LNCaP clone FGC (cell line): ENCODE results near the gene SASH1.

Source experiments
- DNase-seq: peaks from one replicate; pipeline ENCODE4 v3.0.0-alpha.2; 2011; ENCODE audit warnings: low read depth
- H3K4me3 ChIP-seq: 2 replicates; pipeline ENCODE4 v1.5.1; 2011; ENCODE audit warnings: mild to moderate bottlenecking, low read depth, low read length, control low read depth
- TF ChIP-seq, protein P1 (sequence below): IDR thresholded peaks from 2 replicates; pipeline ENCODE4 v1.5.1; 2012; ENCODE audit warnings: mild to moderate bottlenecking; ENCODE audit not compliant: control insufficient read depth, insufficient read depth; ENCODE audit errors: extremely low read depth

SASH1 gene

DNA sequence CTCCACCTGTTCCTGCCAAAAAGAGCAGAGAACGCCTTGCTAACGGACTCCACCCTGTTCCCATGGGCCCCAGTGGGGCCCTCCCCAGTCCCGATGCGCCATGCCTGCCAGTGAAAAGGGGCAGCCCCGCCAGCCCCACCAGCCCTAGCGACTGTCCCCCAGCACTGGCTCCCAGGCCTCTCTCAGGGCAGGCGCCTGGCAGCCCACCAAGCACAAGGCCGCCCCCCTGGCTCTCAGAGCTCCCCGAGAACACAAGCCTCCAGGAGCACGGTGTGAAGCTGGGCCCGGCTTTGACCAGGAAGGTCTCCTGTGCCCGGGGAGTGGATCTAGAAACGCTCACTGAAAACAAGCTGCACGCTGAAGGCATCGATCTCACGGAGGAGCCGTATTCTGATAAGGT lies 201.8 kb downstream of the SASH1 start:
- TF ChIP-seq, protein P1, sequence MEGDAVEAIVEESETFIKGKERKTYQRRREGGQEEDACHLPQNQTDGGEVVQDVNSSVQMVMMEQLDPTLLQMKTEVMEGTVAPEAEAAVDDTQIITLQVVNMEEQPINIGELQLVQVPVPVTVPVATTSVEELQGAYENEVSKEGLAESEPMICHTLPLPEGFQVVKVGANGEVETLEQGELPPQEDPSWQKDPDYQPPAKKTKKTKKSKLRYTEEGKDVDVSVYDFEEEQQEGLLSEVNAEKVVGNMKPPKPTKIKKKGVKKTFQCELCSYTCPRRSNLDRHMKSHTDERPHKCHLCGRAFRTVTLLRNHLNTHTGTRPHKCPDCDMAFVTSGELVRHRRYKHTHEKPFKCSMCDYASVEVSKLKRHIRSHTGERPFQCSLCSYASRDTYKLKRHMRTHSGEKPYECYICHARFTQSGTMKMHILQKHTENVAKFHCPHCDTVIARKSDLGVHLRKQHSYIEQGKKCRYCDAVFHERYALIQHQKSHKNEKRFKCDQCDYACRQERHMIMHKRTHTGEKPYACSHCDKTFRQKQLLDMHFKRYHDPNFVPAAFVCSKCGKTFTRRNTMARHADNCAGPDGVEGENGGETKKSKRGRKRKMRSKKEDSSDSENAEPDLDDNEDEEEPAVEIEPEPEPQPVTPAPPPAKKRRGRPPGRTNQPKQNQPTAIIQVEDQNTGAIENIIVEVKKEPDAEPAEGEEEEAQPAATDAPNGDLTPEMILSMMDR, result no peak
- H3K4me3 ChIP-seq, result no peak overlapping the region
- DNase-seq, result no peak

DNA sequence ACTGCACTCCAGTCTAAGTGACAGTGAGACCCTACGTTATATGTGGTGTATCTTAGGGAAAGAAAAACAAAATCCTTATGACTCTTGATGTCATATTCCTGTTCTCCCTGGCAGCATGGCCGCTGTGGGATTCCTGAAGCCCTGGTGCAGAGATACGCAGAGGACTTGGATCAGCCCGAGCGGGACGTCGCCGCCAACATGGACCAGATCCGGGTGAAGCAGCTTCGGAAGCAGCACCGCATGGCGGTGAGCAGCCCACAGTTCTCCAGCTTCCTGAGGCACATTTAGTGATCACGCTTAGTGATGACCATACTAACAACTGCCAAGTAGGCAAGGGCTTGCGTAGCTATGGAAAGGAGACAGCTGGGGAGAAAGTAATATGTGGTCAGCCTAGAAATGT lies 203.3 kb downstream of the SASH1 start:
- H3K4me3 ChIP-seq, result no peak overlapping the region
- no peak for DNase-seq

DNA sequence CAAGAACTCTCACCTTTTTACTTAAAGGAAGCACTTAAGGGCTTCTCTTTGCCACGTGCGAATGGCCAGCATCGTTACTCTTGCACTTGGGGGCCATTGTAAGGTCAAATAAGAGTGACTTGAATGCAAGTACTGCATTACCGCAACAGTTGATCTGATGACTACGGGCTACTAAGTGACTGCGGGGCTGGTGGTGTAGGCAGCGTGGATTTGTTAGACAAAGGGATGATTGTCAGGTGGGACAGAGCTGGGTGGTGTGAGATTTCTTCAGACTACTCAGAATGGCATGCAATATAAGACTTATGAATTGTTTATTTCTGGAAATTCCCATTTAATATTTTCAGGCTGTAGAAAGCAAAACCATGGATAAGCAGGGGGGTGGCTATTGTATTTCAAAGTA lies 204.5 kb downstream of the SASH1 start:
- H3K4me3 ChIP-seq, result no peak overlapping the region
- TF ChIP-seq, protein P1, result no peak
- DNase-seq, result no peak

More for the DNA sequence above, 203.3 kb downstream of the SASH1 start:
- TF ChIP-seq, protein P1, result no peak

DNA sequence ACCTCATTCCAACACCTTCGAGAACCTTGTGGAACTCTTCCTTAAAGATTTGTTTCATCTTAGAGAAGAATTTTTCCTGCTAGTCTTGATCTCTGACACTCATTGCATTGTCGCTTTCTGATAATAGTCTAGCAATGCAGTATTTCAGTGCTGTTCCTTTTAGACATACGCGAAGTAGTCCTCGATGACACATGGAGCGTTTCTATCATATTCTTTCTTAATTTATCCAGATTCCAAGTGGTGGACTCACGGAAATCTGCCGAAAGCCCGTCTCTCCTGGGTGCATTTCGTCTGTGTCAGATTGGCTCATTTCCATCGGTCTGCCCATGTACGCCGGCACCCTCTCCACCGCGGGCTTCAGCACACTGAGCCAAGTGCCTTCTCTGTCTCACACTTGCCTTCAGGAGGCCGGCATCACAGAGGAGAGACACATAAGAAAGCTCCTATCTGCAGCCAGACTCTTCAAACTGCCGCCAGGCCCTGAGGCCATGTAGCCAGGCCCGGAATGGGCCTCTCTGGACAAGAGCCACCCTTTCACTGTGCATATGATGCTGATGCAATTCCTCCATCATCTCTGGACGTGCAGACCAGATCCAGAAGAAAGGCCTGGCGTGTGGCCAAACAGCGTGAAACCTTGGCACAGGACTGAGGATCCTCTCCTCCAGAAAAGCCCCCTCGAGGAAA lies 205.6 kb downstream of the SASH1 start:
- no peak for DNase-seq
- no peak overlapping the region for H3K4me3 ChIP-seq
- TF ChIP-seq, protein P1, result no peak

DNA sequence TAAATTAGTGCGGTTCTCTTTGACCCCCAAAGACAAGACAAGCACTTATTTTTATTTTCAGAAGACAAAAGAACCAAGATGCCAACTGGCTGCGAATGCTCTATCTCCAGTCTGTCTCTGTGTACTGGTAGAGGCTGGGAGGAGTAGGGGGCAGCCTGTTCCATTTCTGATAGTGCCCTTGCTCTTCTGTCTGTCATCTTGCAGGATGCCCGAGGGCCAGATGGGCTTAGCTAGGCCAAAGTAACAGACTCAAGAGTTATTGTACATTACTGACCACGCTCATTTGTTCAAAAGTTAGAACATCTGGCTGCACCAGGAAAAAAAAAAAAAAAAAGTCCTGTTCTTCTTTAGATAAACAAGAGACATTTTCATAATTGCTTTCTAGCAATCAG lies 206.1 kb downstream of the SASH1 start:
- TF ChIP-seq, protein P1, result no peak
- no peak overlapping the region for H3K4me3 ChIP-seq
- DNase-seq, result no peak

DNA sequence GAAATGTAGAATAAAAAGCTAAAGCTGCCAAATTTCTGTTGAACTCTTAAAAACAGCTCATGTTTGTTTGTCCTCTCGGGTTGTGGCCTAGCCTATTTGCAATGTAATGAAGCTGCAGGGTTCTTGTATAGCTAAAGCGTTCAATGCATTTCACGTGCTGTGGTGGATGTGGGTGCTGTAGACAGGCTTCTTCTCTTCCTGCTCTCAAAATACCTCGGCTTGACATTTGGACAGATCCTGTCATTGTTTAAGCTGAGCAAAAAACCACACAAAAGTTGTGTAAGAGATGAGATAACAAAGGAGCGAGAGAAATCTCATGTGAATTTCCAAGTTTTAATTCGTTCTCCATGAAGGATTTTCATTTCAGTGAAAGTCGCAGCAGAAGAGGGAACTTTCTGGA lies 207.9 kb downstream of the SASH1 start:
- TF ChIP-seq, protein P1, result no peak
- H3K4me3 ChIP-seq, result no peak overlapping the region
- DNase-seq, result no peak

DNA sequence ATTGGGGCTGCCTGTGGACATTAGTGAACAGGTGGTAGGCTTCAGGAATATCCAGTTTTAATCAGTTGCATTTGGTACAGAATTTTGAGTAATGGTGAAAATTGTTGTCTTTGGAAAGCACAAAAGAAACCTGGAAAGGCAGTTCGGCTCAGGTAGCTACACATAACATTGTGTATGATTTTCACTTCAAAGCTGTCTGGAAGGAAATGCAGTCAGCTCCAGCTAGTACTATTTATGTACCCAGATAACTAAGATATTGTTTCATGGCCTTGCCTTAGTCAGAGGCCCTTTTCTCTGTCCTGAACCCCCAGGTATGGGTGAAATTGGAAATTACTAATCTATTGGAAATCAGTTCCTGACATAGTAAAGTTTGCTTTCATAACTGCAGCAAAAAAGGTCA lies 208.6 kb downstream of the SASH1 start:
- H3K4me3 ChIP-seq, result no peak overlapping the region
- no peak for DNase-seq
- TF ChIP-seq, protein P1, result no peak
